Activated CD4-positive, alpha-beta T cell treated with anti-CD3 and anti-CD28 coated beads, Interleukin-2, amount 50 U/mL, for 24 hours (primary cell): Measurements from ENCODE around the gene TSPY8.
"Not testable (repeated sequence)": the region's sequence is repeated elsewhere in the genome, so short reads cannot be mapped to it uniquely, and the experiment has no call there.

ENCODE experiments used
- DNase-seq, 2 donors: peaks; one replicate each; pipeline ENCODE4 v3.0.0-alpha.2; 2020; ENCODE audit warnings: low read depth in 1 of 2, low spot score in 1 of 2

The TSPY8 gene, protein sequence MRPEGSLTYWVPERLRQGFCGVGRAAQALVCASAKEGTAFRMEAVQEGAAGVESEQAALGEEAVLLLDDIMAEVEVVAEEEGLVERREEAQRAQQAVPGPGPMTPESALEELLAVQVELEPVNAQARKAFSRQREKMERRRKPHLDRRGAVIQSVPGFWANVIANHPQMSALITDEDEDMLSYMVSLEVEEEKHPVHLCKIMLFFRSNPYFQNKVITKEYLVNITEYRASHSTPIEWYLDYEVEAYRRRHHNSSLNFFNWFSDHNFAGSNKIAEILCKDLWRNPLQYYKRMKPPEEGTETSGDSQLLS

DNA sequence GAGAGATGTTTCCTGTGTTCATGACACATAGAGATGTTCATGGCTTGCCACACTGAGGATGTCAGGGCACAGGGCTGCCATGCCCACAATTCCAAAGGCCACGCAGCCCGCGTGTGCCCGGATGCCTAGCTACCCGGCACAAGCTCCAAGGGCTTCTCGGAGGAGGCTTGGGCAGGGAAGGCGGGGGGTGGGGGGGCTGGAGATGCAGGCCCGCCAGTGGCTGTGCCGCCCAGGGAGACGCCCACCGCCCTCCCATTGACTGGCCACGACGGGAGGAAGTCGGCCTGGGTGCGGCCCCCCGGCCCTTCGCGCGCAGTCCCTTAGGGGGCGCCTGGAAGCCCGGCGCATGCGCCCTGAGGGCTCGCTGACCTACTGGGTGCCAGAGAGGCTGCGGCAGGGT lies at the start of gene TSPY8:
TSS of gene TSPY8 (plus strand) at position 301 of the 400 bp plus-strand sequence. CDS start at position 347, 46 bp downstream.
- DNase-seq = not testable (repeated sequence)

DNA sequence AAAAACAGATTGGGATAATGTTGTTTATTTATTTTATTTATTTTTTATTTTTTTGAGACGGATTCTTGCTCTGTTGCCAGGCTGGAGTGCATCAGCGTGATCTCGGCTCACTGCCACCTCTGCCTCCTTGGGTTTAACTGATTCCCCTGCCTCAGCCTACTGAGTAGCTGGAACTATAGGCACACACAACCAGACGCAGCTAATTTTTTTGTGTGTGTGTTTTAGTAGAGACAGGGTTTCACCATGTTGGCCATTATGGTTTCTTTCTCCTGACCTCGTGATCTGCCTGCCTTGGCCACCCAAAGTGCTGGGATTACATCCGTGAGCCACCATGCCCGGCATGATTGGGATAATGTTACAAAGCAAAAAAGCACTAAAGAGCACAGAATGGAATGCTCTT lies 36.6 kb upstream of the TSPY8 start:
- DNase-seq = no peak

DNA sequence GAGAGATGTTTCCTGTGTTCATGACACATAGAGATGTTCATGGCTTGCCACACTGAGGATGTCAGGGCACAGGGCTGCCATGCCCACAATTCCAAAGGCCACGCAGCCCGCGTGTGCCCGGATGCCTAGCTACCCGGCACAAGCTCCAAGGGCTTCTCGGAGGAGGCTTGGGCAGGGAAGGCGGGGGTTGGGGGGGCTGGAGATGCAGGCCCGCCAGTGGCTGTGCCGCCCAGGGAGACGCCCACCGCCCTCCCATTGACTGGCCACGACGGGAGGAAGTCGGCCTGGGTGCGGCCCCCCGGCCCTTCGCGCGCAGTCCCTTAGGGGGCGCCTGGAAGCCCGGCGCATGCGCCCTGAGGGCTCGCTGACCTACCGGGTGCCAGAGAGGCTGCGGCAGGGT lies 20.4 kb upstream of the TSPY8 start, which contains the start of gene TSPY4:
TSS of gene TSPY4 (plus strand) at position 301 of the 400 bp plus-strand sequence. CDS start at position 347, 46 bp downstream.
- not testable (repeated sequence) for DNase-seq

DNA sequence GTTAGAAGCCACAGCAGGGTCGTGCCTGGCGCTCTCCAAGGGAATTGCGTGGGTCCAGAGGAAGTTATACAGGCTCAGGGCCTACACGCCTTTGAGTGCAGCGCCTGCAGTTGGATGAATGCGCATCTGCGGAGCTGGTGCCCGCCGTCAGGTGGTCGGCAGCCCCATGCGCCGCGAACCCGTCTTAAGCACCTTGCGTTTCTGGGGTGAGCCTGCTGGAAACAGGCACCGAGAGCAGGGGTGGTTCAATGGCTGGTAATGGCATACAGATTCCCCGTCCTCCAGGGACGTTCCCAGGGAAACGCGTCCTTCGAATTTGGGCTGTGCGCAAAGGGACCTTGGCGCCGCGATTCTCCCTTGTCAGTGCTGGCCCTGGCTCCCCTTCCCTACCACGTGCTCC lies 38.9 kb downstream of the TSPY8 start:
- DNase-seq = not testable (repeated sequence)

DNA sequence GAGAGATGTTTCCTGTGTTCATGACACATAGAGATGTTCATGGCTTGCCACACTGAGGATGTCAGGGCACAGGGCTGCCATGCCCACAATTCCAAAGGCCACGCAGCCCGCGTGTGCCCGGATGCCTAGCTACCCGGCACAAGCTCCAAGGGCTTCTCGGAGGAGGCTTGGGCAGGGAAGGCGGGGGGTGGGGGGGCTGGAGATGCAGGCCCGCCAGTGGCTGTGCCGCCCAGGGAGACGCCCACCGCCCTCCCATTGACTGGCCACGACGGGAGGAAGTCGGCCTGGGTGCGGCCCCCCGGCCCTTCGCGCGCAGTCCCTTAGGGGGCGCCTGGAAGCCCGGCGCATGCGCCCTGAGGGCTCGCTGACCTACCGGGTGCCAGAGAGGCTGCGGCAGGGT lies 40.5 kb downstream of the TSPY8 start, which contains the start of gene TSPY3:
TSS of gene TSPY3 (plus strand) at position 301 of the 400 bp plus-strand sequence. CDS start at position 347, 46 bp downstream.
- DNase-seq = not testable (repeated sequence)
